ENCODE data around the gene FOXA2.

Gene FOXA2

GRCh38 chr20:22581437-22582385, 2.7 kb downstream of the FOXA2 start:
- H3K4me3 ChIP-seq (ENCODE audit: low read depth, low read length), result no peak overlapping the region
- in situ Hi-C loops (cut with HindIII; ENCODE audit: low sequenced_read_pairs), result no loop called here
- TF ChIP-seq CTCF (IDR thresholded peaks at IDR 0.05; ENCODE audit: low read depth, low read length, missing control alignments), result no peak
- no peak for DNase-seq (ENCODE audit: low read depth)

GRCh38 chr20:22579711-22580697, 4.4 kb downstream of the FOXA2 start:
- TF ChIP-seq CTCF (IDR thresholded peaks at IDR 0.05; ENCODE audit: low read depth, low read length, missing control alignments), result no peak
- H3K4me3 ChIP-seq (ENCODE audit: low read depth, low read length), result no peak overlapping the region
- DNase-seq (ENCODE audit: low read depth), result no peak
- in situ Hi-C loops (cut with HindIII; ENCODE audit: low sequenced_read_pairs), result no loop called here

- DNase-seq (ENCODE audit: low read depth), result no peak
- no peak for TF ChIP-seq CTCF (IDR thresholded peaks at IDR 0.05; ENCODE audit: low read depth, low read length, missing control alignments)
- H3K4me3 ChIP-seq (ENCODE audit: low read depth, low read length), result no peak overlapping the region
- in situ Hi-C loops (cut with HindIII; ENCODE audit: low sequenced_read_pairs), result no loop called here
Measured at GRCh38 chr20:22579119-22579427, 5.3 kb downstream of the FOXA2 start.

- H3K4me3 ChIP-seq (ENCODE audit: low read depth, low read length), result no peak overlapping the region
- no peak for TF ChIP-seq CTCF (IDR thresholded peaks at IDR 0.05; ENCODE audit: low read depth, low read length, missing control alignments)
- in situ Hi-C loops (cut with HindIII; ENCODE audit: low sequenced_read_pairs), result no loop called here
- DNase-seq (ENCODE audit: low read depth), result no peak
Measured at GRCh38 chr20:22578221-22579118, 5.9 kb downstream of the FOXA2 start.

GRCh38 chr20:22577515-22578220, 6.7 kb downstream of the FOXA2 start:
- no peak for TF ChIP-seq CTCF (IDR thresholded peaks at IDR 0.05; ENCODE audit: low read depth, low read length, missing control alignments)
- no peak for DNase-seq (ENCODE audit: low read depth)
- in situ Hi-C loops (cut with HindIII; ENCODE audit: low sequenced_read_pairs), result no loop called here
- no peak overlapping the region for H3K4me3 ChIP-seq (ENCODE audit: low read depth, low read length)

Measured in astrocyte of the cerebellum (primary cell).